NB4 (cell line): Measurements from ENCODE around the gene MUC5B.

ENCODE experiments used
- MYC ChIP-seq: IDR thresholded peaks from 2 replicates; pipeline ENCODE4 v1.6.1; 2011; ENCODE audit warnings: low read depth, low read length
- POLR2A ChIP-seq: IDR thresholded peaks from 2 replicates; pipeline ENCODE4 v1.6.1; 2011; ENCODE audit warnings: mild to moderate bottlenecking; ENCODE audit not compliant: insufficient read length; ENCODE audit errors: extremely low read depth
- TF ChIP-seq, protein P1 (sequence below): IDR thresholded peaks from one replicate; pipeline ENCODE4 v1.5.1; 2012; ENCODE audit warnings: low read depth, low read length
- TF ChIP-seq, protein P2 (sequence below): IDR thresholded peaks from 2 replicates; pipeline ENCODE4 v1.6.1; 2011; ENCODE audit warnings: low read depth, low read length

DNA sequence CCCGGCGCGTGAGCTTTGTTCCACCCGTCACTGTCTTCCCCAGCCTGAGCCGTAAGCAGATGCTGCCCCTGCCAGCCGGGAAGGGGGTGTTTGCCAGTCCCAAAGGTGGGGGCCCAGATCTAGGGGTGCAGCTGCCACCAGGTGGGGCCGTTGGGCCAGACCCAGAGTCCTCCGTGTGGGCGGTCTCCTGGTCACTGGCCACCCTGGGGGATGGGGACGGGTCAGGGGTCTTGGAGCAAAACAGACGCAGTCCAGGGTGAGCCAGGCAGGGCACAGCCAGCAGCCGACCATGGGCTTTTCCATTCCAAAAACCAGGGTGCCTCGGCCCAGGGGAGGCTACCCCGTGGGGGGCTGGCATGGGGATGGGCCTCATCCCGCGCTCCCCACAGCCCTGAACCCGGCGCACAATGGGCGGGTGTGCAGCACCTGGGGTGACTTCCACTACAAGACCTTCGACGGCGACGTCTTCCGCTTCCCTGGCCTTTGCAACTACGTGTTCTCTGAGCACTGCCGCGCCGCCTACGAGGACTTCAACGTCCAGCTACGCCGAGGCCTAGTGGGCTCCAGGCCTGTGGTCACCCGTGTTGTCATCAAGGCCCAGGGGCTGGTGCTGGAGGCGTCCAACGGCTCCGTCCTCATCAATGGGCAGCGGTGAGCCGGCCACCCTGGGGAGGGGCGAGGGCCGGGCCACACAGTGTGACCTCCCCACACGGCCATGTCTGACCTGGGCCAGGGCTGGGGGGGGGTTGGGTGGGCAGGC, 3.5 kb downstream of the MUC5B start:
- TF ChIP-seq, protein P1, sequence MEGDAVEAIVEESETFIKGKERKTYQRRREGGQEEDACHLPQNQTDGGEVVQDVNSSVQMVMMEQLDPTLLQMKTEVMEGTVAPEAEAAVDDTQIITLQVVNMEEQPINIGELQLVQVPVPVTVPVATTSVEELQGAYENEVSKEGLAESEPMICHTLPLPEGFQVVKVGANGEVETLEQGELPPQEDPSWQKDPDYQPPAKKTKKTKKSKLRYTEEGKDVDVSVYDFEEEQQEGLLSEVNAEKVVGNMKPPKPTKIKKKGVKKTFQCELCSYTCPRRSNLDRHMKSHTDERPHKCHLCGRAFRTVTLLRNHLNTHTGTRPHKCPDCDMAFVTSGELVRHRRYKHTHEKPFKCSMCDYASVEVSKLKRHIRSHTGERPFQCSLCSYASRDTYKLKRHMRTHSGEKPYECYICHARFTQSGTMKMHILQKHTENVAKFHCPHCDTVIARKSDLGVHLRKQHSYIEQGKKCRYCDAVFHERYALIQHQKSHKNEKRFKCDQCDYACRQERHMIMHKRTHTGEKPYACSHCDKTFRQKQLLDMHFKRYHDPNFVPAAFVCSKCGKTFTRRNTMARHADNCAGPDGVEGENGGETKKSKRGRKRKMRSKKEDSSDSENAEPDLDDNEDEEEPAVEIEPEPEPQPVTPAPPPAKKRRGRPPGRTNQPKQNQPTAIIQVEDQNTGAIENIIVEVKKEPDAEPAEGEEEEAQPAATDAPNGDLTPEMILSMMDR, result peak; percentile 16
- TF ChIP-seq POLR2A (no peak), MYC (no peak)
- TF ChIP-seq, protein P2, sequence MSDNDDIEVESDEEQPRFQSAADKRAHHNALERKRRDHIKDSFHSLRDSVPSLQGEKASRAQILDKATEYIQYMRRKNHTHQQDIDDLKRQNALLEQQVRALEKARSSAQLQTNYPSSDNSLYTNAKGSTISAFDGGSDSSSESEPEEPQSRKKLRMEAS, result no peak
